Jurkat, Clone E6-1 (cell line): ENCODE measurements around the gene AGAP1.
A peak's percentile ranks its signal among the peaks of the same experiment; 100 is the strongest.

ENCODE experiments used
- DNase-seq: peaks from one replicate; pipeline ENCODE4 v3.0.0-alpha.2; 2011; ENCODE audit warnings: low read depth, low spot score
- H3K4me3 ChIP-seq: 2 replicates; pipeline ENCODE4 v1.5.1; 2011; ENCODE audit warnings: mild to moderate bottlenecking, low read length, control low read depth, moderate library complexity

The AGAP1 gene

DNA sequence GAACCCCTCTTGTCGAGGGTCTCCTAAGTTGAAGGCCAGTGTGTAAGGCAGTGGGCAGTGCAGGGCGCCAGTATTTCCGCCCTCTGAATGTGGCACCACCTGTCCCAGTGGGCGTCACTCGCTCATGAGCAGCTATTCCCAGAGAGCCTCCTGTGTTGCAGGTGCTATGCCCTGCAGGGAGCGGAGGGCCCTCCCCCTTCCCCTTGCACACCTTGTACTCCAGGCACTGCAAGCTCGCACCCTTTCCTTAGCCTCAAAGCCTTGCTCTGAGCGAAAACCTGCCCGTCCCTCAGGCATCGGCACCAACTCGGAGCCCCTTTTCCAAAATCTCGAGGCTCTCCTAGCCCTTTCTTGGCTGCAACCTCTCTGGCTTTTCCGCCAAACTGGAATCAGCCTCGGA, 282.7 kb downstream of the AGAP1 start:
- DNase-seq: no peak
- H3K4me3 ChIP-seq: no peak overlapping the region

DNA sequence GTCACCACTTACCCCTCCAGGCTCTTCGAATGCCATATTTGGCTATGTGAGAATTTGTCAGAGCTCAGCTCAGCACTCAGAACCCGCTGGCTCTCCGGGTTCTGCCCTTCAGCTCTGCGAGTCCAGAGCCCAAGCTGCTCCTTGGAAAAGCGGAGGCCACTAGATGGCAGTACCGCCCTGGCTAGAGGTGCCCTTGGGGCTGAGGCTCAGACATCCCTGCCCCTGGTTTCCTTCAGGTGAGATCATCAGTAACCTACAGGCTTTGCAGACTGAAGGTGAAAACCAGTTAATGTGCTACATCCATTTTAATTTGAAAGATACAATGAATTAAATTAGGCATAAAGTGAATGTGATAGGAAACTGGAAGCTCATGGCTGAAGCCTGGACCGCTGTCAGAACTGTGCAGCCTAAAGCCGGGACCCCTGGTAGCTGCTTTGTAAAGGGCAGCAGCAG, 285.6 kb downstream of the AGAP1 start:
- no peak overlapping the region for H3K4me3 ChIP-seq
- peak; percentile 32 for DNase-seq

DNA sequence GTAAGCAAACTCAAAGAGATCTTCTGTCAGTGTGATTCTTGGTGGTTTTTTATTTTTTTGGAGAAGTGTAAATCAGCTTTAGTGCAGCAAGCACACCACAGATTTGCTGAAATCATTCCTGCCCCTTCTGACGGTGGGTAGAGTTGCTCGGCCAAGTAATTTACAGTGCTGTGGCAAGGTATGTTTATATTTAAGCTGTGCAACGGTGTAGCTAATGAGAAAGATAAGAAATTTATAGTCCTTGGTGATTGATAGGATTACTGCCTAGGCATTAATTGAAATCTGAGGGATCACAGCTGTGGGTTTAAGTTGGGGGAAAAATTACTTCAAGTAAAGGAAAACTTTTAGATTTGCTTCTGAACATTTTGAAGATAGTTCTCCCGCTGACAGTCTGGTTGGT, 286.6 kb downstream of the AGAP1 start:
- no peak for DNase-seq
- H3K4me3 ChIP-seq: no peak overlapping the region

DNA sequence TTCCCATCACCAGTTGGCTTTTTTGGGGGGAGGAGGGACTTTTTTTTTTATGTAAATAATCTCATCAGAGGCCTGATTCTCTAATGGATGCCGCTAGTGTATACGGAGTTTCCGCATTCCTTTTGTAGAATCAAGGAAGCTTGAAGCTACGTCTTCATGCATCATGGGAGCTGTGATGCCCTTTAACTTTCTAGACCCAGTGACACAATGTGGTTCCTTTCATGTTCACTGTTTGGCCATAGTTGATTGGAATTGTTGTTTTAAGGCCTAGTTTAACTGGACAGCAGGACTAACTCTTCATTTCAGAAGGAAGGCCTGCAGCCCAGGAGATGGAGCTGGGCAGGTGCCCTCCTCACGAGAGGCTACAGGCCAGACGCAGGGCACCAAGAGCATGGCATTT, 287.9 kb downstream of the AGAP1 start:
- no peak for DNase-seq
- no peak overlapping the region for H3K4me3 ChIP-seq

DNA sequence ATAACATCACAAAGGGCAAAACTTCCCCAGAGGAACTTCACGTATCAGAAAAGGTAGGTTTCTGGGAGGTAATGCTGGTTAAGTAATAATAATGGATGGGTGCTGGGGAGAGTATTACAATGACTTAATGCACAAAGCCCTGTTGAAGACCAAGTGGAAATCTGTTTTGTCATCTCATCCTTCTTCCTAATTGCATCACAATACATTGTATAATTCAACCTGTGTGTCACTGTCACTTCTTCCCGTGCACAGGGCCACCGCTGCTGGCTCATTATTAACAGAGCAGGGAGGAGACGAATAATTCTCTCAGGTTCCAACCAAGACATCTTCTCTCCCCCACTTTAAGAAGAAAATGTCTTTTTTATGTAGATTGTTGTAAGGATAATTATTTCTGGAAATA, 290.9 kb downstream of the AGAP1 start:
- H3K4me3 ChIP-seq: no peak overlapping the region
- DNase-seq: no peak

DNA sequence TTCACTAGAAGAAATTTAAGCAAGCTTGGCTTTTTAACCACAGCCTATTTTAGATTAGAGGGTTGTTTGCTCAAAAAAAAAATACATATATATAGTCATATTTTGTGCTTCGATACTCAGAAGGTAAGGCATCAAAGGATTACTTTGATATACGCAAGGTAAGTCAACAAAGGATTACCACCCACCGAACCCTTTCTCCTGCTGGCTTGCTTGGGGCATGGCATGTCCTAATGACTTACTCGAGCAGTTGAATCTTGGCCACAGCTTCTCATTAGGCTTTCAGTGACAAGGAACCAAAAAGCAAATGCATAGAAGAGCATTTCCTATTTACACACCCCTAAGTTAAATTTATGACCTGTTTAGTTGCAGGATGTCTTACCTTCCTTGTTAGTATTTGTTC, 295.7 kb downstream of the AGAP1 start:
- no peak for DNase-seq

DNA sequence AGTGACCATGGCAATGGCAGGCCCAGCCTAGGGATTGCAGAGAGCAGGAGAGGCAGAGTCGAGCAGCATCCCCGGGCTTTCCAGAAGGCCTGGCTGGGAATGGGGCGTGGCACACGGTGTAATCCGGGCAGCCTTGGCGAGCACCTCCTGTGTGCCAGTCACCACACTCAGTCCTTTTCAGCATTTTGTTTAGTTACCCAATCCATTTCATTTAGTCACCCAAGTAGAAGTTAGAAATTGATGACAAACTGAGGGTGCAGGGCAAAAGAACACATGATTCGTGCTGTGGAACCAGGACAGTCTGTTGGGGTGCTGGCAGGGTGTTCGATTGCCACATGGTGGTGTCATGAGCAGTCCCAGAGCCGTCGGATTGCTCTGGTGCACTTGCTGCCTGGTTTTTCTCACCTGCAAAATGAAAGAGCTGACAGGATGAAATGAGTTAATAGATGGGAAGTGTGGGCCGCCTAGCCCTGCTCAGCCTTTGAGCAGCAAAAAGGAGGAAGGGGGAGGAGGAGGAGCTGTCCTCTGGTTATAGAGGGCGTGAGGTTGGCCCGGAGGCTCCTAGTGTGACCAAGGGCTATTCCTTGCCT, 299.4 kb downstream of the AGAP1 start:
- no peak for DNase-seq
- no peak overlapping the region for H3K4me3 ChIP-seq

More for the DNA sequence above, 295.7 kb downstream of the AGAP1 start:
- H3K4me3 ChIP-seq: no peak overlapping the region

DNA sequence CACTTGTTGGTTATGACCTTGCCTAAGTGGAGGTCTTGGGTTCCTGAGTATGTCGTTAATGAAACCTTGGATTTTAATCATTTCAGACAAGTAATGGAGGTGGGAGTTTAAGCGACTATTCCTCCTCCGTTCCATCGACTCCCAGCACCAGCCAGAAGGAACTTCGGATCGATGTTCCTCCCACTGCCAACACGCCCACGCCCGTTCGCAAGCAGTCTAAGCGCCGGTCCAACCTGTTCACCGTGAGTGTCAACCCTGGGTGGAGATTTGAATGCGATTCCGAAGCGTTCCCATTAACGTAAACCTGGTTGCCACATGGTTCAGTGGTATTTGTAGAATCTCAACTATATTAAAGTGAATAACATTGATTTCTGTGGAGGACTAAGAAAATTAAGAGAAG, 305.4 kb downstream of the AGAP1 start:
- H3K4me3 ChIP-seq: no peak overlapping the region
- no peak for DNase-seq

DNA sequence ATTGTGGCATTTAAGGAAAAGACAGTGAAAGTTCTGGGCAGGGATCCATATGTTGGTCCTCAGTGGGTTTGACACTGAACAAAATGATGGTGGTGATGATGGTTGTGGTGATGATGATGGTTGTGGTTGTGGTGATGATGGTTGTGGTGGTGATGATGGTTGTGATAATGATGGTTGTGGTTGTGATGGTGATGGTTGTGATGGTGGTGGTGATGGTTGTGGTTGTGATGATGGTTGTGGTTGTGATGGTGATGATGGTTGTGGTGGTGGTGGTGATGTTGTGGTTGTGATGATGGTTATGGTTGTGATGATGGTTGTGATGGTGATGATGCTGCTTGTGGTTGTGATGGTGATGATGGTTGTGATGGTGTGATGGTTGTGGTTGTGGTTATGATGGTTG, 308.7 kb downstream of the AGAP1 start:
- DNase-seq: no peak
- no peak overlapping the region for H3K4me3 ChIP-seq

DNA sequence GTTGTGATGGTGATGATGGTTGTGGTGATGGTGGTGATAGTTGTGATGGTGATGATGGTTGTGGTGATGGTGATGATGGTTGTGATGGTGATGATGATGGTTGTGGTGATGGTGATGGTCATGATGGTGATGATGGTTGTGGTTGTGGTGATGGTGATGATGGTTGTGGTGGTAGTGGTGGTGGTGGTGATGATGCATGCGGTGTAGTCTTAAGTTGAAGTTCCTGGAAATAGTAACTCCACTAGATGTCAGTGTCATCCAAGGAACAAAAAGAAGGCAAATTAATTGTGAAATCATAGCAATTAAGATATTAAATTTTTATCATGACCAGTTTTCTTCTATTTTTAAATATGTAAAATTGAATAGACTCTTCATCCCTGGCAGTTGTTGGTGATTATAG, 309.2 kb downstream of the AGAP1 start:
- H3K4me3 ChIP-seq: no peak overlapping the region
- no peak for DNase-seq

DNA sequence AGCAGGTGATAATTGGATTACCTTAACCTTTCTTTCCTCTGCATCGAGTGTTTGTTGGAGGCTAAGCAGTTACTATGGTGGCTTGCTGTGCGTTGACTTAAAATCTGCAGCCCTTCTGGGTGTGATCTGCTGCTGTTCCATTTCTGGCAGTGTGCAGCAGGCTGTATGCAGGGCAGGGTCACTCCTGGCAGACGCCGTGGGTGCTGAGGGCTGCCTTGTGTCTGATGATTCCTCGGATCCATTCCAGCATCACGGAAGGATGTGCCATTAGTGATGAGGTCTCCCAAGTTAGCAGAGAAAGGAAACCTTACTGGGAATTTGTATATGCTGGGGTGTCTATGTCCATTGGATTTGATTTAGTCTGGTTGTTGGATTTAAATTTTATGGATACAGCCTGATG, 310.8 kb downstream of the AGAP1 start:
- DNase-seq: no peak
- H3K4me3 ChIP-seq: no peak overlapping the region

DNA sequence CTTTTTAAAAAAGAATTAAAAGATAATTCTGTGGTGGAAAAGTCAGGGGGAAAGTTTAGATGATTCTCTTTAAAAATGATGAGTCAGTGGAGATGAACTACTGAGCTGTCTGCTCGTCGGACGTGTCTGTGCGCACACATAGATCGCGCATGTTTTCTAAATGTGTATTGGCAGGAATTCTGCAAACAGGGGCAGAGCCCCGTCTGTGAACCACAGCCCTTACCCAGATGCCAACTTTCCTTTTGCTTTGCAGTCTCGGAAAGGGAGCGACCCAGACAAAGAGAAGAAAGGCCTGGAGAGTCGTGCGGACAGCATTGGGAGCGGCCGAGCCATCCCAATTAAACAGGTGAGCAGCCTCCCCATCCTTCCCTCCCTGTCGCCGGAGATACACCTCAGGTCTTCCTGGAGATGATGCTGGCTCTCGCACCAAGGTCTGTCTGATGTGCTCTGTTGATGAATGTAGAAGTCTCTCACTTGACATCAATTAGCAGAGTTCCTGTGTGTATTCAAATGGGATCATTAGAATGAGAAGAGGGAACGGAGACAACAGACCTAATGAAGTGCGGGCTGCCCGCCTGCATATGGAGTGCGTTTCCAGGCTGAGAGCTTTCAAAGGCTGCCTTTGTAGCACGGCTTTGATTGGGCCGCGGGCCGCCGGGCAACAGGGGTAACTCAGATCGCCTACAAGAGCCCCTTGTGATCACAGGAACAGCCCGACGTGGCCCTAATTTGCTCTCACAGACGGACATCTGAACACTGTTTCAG, 313.3 kb downstream of the AGAP1 start:
- no peak overlapping the region for H3K4me3 ChIP-seq
- DNase-seq: no peak

DNA sequence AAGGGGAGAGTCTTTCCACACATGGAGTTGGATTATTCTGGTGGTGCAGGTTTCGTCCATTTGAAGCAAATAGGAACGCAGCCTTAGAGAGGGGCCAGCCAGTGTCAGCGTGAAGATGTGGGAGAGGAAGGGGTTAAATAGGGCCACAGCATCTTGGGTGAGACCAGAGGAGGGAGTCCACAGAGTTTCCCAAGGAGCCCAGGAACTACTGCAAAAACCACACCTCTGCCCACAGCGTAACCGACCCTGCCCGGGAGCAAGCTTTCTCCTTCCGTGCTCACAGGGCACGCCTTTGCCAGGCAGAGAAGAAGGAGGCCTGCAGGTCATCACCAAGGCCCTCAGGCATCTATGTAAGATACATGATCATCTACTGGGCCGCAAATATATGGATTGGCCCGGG, 314.5 kb downstream of the AGAP1 start:
- no peak for DNase-seq
- H3K4me3 ChIP-seq: no peak overlapping the region

DNA sequence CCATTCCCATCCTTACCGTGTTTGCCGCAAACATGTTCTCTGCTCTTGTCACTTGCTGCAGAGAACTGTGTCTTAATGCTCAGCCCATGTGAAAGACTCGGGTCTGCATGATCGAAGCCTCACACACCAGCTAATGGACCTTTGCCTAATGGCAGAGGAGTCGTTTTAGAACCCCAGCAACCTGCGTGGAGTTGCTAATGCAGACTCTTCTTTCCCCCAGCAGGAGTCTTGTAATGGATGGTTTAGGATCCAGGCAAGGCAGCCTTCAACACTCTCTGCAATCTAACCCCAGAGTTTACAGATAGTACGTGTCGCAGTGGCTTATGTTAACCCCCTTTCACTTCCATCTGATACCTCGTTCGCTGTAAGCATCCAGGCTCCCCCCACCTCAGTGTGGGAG, 316.4 kb downstream of the AGAP1 start:
- H3K4me3 ChIP-seq: no peak overlapping the region
- no peak for DNase-seq

DNA sequence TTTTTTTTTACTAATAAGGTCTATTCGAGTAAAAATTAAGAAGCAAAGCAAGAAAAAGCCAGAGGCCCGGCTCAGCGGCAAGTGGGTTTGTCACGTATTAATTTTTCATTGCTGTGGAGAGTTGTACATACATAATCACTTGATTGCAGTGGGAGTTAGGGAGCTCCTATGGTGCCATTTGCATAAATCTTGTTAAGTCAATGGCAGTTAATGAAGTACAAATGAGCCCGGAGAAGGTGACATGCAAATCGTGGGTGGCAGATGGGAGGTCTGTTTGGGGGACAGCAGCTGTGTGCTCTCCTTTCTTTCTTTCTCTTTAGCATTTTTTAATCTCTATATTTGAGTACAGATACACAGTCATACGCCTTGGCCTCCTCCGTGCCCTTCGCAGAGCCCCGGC, 317.0 kb downstream of the AGAP1 start:
- H3K4me3 ChIP-seq: no peak overlapping the region
- DNase-seq: no peak

DNA sequence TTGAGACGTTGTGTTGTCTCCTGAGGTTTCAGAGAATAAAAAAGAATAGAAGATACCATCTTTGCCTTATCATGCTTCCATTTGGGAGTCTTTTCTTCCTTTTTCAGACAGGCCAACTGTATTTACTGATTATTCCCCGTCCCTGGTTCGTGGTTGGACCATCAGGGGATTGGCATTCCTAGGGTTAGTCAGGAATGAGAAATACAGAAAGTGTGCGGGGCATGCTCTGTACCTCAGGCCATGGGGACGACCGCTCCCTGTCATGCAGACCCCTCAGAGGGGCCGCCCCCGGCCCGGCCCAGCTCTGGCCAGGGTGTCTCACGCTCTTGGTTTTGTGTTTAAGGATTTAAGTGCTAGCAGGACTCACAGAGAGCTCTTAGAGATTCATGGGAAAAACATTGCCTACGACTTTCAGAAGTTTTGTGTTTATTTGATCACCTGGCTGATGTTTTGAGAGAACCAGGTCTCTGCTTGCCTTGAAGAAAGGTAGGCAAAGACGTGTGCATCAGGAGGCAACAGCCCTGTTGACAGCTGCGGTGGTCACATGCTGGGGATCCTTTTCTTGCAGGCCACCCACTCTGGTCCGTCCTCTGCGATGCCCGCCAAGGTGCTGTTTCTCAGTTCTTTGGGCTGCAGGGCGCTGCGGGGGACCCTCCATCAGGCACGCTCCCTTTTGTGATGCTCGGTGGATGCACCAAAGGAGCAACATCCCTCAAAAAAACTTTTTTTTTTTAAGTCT, 317.8 kb downstream of the AGAP1 start:
- DNase-seq: no peak
- no peak overlapping the region for H3K4me3 ChIP-seq

DNA sequence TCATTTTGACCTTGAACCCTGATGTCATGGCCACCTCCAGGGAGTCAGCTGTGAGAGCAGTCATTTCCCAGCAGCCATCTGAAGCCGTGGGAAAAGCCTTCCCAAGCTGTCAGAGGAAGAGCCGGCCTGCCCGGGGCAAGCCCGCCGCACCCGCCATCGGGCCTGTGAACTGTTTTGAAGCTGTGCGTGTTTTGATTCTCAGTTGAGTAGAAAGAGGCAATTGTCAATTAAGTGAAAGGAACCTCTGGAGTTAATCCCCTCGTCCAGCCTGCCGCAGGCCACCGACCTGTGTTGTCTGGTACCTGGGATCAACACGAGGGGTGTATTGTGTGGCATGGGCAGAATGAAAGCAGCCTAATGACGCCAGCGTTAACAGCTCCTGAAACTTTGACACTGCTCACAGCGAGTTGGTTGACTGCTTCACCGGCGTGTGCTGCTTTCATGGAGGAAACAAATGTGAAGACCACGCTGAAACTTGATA, 318.4 kb downstream of the AGAP1 start:
- no peak for DNase-seq
- no peak overlapping the region for H3K4me3 ChIP-seq

DNA sequence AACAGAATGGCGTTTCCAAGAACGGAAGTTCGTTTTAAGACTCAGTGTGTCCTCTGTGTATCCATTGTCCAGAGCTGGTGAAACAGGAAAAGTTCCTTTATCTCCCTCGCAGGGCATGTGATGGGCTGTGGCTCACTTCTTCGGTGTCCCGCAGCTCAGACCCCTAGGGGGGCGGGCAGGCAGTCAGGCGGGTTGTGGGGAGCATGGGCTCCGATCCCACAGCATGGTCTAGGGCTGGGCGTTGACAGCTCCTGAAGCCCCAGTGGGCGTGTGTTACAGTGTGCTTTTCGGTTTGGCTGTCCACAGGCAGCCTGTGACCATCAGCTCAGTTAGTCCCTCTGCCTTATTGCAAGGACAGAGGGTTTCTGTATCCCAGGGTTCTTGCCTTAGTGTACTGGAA, 319.6 kb downstream of the AGAP1 start:
- no peak for DNase-seq
- no peak overlapping the region for H3K4me3 ChIP-seq

DNA sequence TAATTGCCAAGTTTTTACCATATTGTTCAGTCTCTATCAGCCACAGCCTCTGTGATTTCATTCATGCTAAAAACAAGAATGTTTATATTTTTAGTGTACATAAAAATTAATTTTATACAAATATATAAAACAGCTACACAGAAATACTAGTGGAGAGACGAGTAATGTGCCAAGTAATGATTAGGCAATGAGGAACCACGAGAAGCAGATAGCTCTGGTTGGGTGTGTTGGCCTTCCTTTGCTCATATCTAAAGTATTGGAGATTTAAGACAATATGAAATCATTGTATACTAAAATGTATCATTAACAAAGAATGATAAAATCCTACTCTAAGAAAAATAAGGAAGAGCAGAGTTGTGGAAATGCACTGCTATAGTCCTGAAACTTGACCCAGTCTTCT, 326.7 kb downstream of the AGAP1 start:
- no peak for DNase-seq
- no peak overlapping the region for H3K4me3 ChIP-seq

DNA sequence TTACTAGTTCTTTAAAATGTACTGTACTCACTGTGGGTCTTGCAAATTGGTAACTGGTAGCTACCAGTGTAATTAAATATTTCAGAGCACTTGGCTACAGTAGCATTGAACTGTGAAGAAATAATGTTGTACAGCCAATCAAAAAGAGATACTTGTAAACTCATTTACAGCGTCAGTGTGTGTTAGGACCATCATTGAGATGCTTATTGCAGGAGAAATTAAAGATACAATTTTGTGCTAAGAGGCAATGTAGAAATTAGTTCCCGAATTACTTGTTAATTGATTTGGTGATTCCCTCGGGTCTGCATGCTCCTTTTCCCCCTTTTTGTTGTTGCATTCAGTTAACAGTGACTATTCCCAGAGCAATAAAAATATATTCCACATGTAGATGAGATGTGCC, 330.5 kb downstream of the AGAP1 start:
- H3K4me3 ChIP-seq: no peak overlapping the region
- DNase-seq: no peak
